Measurements from ENCODE around the gene AFF3.

The AFF3 gene

DNA sequence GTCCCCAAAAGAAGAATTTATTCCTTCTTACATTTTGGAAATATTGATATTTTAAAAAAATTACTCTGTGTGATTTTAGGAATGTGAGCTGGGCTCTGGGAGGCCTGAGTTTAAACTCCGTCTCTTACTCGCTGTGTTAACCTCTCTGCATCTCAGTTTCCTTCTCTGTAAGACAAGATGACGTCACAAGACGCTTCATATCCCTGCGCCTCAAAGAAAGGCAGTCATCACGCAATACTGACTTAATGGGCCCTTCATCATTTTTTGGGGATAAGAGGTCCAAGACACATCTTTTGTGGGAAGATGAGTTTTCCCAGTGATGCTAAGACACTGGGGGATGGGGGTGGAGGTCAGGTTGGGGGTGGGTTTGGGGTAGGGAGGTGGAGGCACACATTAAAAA lies 320.4 kb downstream of the AFF3 start:
- no peak overlapping the region for H3K4me3 ChIP-seq (ENCODE audit: low read length)
- no peak overlapping the region for H3K27ac ChIP-seq (ENCODE audit: low read length)
- no peak overlapping the region for H3K4me2 ChIP-seq (ENCODE audit: low read depth, low read length)
- H3K4me1 ChIP-seq (ENCODE audit: low read length), result no peaks in the 10 kb centered on the region
- H3K9me2 ChIP-seq (replicated peaks; ENCODE audit: insufficient read depth, low read length), result no peaks in the 10 kb centered on the region
- no peaks in the 10 kb centered on the region for H3K36me3 ChIP-seq (replicated peaks; ENCODE audit: insufficient read depth, low read length)
- H3F3A ChIP-seq (ENCODE audit: insufficient read depth, low read length), result no peaks in the 10 kb centered on the region
- H4K20me1 ChIP-seq (ENCODE audit: insufficient read depth, low read length), result no peaks in the 10 kb centered on the region
- H3K9me3 ChIP-seq (replicated peaks; ENCODE audit: insufficient read depth, low read length), result no peaks in the 10 kb centered on the region
- no peaks in the 10 kb centered on the region for H3K27me3 ChIP-seq (replicated peaks; ENCODE audit: insufficient read depth, low read length)
- no peak overlapping the region for H2AFZ ChIP-seq (ENCODE audit: low read length)
- no peak overlapping the region for H3K9ac ChIP-seq (ENCODE audit: low read length)
- TF ChIP-seq, protein P1, sequence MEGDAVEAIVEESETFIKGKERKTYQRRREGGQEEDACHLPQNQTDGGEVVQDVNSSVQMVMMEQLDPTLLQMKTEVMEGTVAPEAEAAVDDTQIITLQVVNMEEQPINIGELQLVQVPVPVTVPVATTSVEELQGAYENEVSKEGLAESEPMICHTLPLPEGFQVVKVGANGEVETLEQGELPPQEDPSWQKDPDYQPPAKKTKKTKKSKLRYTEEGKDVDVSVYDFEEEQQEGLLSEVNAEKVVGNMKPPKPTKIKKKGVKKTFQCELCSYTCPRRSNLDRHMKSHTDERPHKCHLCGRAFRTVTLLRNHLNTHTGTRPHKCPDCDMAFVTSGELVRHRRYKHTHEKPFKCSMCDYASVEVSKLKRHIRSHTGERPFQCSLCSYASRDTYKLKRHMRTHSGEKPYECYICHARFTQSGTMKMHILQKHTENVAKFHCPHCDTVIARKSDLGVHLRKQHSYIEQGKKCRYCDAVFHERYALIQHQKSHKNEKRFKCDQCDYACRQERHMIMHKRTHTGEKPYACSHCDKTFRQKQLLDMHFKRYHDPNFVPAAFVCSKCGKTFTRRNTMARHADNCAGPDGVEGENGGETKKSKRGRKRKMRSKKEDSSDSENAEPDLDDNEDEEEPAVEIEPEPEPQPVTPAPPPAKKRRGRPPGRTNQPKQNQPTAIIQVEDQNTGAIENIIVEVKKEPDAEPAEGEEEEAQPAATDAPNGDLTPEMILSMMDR (IDR thresholded peaks at IDR 0.05; ENCODE audit: low read length), result no peak
- TF ChIP-seq EZH2 (optimal IDR thresholded peaks at IDR 0.05; ENCODE audit: low read depth, low read length) (no peak), EZH2phosphoT487 (IDR thresholded peaks at IDR 0.05; ENCODE audit: low read length) (no peak)
- DNase-seq, result no peak
- H3K79me2 ChIP-seq (ENCODE audit: low read length), result no peaks in the 10 kb centered on the region

- TF ChIP-seq EZH2phosphoT487 (IDR thresholded peaks at IDR 0.05; ENCODE audit: low read length), result no peak
- no peak for TF ChIP-seq EZH2 (optimal IDR thresholded peaks at IDR 0.05; ENCODE audit: low read depth, low read length)
- H3K9me3 ChIP-seq (replicated peaks; ENCODE audit: insufficient read depth, low read length), result no peaks in the 10 kb centered on the region
- H3K27me3 ChIP-seq (replicated peaks; ENCODE audit: insufficient read depth, low read length), result no peaks in the 10 kb centered on the region
- no peak overlapping the region for H3K4me3 ChIP-seq (ENCODE audit: low read length)
- no peak overlapping the region for H3K9ac ChIP-seq (ENCODE audit: low read length)
- no peaks in the 10 kb centered on the region for H4K20me1 ChIP-seq (ENCODE audit: insufficient read depth, low read length)
- no peak overlapping the region for H3K4me2 ChIP-seq (ENCODE audit: low read depth, low read length)
- H3K79me2 ChIP-seq (ENCODE audit: low read length), result no peaks in the 10 kb centered on the region
- no peak for DNase-seq
- H3K36me3 ChIP-seq (replicated peaks; ENCODE audit: insufficient read depth, low read length), result no peaks in the 10 kb centered on the region
- no peak overlapping the region for H3K27ac ChIP-seq (ENCODE audit: low read length)
- no peaks in the 10 kb centered on the region for H3F3A ChIP-seq (ENCODE audit: insufficient read depth, low read length)
- H2AFZ ChIP-seq (ENCODE audit: low read length), result no peak overlapping the region
- no peaks in the 10 kb centered on the region for H3K4me1 ChIP-seq (ENCODE audit: low read length)
- H3K9me2 ChIP-seq (replicated peaks; ENCODE audit: insufficient read depth, low read length), result no peaks in the 10 kb centered on the region
Measured at GRCh38 chr2:99821572-99821971, 320.8 kb downstream of the AFF3 start.

DNA sequence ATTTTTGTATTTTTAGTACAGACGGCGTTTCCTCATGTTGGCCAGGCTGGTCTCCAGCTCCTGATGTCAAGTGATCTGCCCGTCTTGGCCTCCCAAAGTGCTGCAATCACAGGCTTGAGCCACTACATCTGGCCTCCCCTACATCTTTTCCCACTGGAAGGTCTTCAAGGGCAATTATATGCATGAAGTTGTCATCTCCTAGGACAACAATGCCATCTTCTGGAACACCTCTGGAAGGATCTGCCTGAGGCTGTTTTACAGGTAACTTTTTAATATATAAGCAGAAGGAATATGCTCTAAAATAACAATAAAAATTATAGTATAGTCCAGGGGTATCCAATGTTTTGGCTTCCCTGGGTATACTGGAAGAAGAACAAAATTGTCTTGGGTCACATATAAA lies 321.4 kb downstream of the AFF3 start:
- Histone ChIP-seq H3K9ac (ENCODE audit: low read length) (no peak overlapping the region), H3K4me3 (ENCODE audit: low read length) (no peak overlapping the region), H3K79me2 (ENCODE audit: low read length) (no peaks in the 10 kb centered on the region), H3K4me2 (ENCODE audit: low read depth, low read length) (no peak overlapping the region), H3K4me1 (ENCODE audit: low read length) (no peaks in the 10 kb centered on the region), H3F3A (ENCODE audit: insufficient read depth, low read length) (no peaks in the 10 kb centered on the region), H3K27ac (ENCODE audit: low read length) (no peak overlapping the region), H4K20me1 (ENCODE audit: insufficient read depth, low read length) (no peaks in the 10 kb centered on the region), H3K9me3 (replicated peaks; ENCODE audit: insufficient read depth, low read length) (no peaks in the 10 kb centered on the region), H3K27me3 (replicated peaks; ENCODE audit: insufficient read depth, low read length) (no peaks in the 10 kb centered on the region), H2AFZ (ENCODE audit: low read length) (no peak overlapping the region), H3K36me3 (replicated peaks; ENCODE audit: insufficient read depth, low read length) (no peaks in the 10 kb centered on the region), H3K9me2 (replicated peaks; ENCODE audit: insufficient read depth, low read length) (no peaks in the 10 kb centered on the region)
- TF ChIP-seq EZH2 (optimal IDR thresholded peaks at IDR 0.05; ENCODE audit: low read depth, low read length), result no peak
- no peak for DNase-seq

DNA sequence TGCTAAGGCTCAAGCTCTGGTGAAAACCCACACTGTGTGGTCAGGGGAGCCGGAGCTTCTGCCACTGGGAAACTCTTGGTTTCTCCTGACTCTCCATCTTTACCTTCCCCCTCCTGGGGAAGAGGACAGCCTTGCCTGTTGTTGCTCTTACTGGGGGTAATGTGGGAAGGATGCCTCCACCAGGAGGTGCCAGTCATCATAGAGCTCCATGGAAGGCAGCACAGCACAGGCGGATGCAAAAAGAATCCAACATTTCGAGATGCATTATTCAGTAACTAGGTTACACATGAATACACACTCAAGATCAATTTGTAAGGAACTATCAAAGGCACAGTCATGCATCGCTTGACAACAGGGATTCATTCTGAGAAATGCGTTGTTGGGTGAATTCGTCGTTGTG lies 322.6 kb downstream of the AFF3 start:
- no peak overlapping the region for H3K4me3 ChIP-seq (ENCODE audit: low read length)
- no peaks in the 10 kb centered on the region for H3K79me2 ChIP-seq (ENCODE audit: low read length)
- H3F3A ChIP-seq (ENCODE audit: insufficient read depth, low read length), result no peaks in the 10 kb centered on the region
- H3K9me2 ChIP-seq (replicated peaks; ENCODE audit: insufficient read depth, low read length), result no peaks in the 10 kb centered on the region
- H3K4me1 ChIP-seq (ENCODE audit: low read length), result no peaks in the 10 kb centered on the region
- no peak overlapping the region for H3K27ac ChIP-seq (ENCODE audit: low read length)
- H4K20me1 ChIP-seq (ENCODE audit: insufficient read depth, low read length), result no peaks in the 10 kb centered on the region
- TF ChIP-seq EZH2 (optimal IDR thresholded peaks at IDR 0.05; ENCODE audit: low read depth, low read length), result no peak
- TF ChIP-seq, protein P1 (IDR thresholded peaks at IDR 0.05; ENCODE audit: low read length), result no peak
- no peak overlapping the region for H2AFZ ChIP-seq (ENCODE audit: low read length)
- H3K9ac ChIP-seq (ENCODE audit: low read length), result no peak overlapping the region
- H3K4me2 ChIP-seq (ENCODE audit: low read depth, low read length), result no peak overlapping the region
- H3K27me3 ChIP-seq (replicated peaks; ENCODE audit: insufficient read depth, low read length), result no peaks in the 10 kb centered on the region
- no peaks in the 10 kb centered on the region for H3K36me3 ChIP-seq (replicated peaks; ENCODE audit: insufficient read depth, low read length)
- H3K9me3 ChIP-seq (replicated peaks; ENCODE audit: insufficient read depth, low read length), result no peaks in the 10 kb centered on the region
- no peak for DNase-seq
